CD4-positive, alpha-beta T cell treated with Interleukin-15 for 1 hour (primary cell): Measurements from ENCODE around the gene GAN.

ENCODE experiments used
- DNase-seq: peaks from one replicate; pipeline ENCODE4 v3.0.0-alpha.2; 2020

The GAN gene

GRCh38 chr16:81314603-81315270 lies at the start of gene GAN:
Gene GAN (plus strand): TSS chr16:81314962. CDS start chr16:81315114, 152 bp downstream.
- peak; percentile 94 for DNase-seq

GRCh38 chr16:81265052-81265451 lies 49.7 kb upstream of the GAN start:
- DNase-seq = no peak

- no peak for DNase-seq
Observed at GRCh38 chr16:81265658-81266451, 48.9 kb upstream of the GAN start.

- DNase-seq = no peak
Observed at GRCh38 chr16:81266680-81267095, 48.1 kb upstream of the GAN start.

GRCh38 chr16:81268509-81268908 lies 46.3 kb upstream of the GAN start:
- no peak for DNase-seq

- DNase-seq = no peak
Observed at GRCh38 chr16:81273223-81273950, 41.4 kb upstream of the GAN start.

- no peak for DNase-seq
Observed at GRCh38 chr16:81275064-81275532, 39.7 kb upstream of the GAN start.

- no peak for DNase-seq
Observed at GRCh38 chr16:81275795-81276194, 39.0 kb upstream of the GAN start.

GRCh38 chr16:81276323-81276722 lies 38.4 kb upstream of the GAN start:
- DNase-seq = no peak

- no peak for DNase-seq
Observed at GRCh38 chr16:81277541-81278080, 37.2 kb upstream of the GAN start.

GRCh38 chr16:81278526-81278925 lies 36.2 kb upstream of the GAN start:
- DNase-seq = no peak

GRCh38 chr16:81279392-81279791 lies 35.4 kb upstream of the GAN start:
- DNase-seq = no peak

GRCh38 chr16:81280393-81280792 lies 34.4 kb upstream of the GAN start:
- no peak for DNase-seq

GRCh38 chr16:81283044-81283443 lies 31.7 kb upstream of the GAN start:
- no peak for DNase-seq

- no peak for DNase-seq
Observed at GRCh38 chr16:81284995-81285600, 29.7 kb upstream of the GAN start.

- no peak for DNase-seq
Observed at GRCh38 chr16:81286190-81286589, 28.6 kb upstream of the GAN start.

GRCh38 chr16:81291117-81291516 lies 23.6 kb upstream of the GAN start:
- no peak for DNase-seq

- no peak for DNase-seq
Observed at GRCh38 chr16:81292936-81293335, 21.8 kb upstream of the GAN start.

- DNase-seq = no peak
Observed at GRCh38 chr16:81293909-81294802, 20.6 kb upstream of the GAN start.

GRCh38 chr16:81296631-81297030 lies 18.1 kb upstream of the GAN start:
- DNase-seq = no peak

- no peak for DNase-seq
Observed at GRCh38 chr16:81307770-81308169, 7.0 kb upstream of the GAN start.
